ENCODE measurements around the gene ZMYND10.
A peak's percentile ranks its signal among the peaks of the same experiment; 100 is the strongest.

The ZMYND10 gene

GRCh38 chr3:50369012-50369670, 23.6 kb upstream of the ZMYND10 start:
- DNase-seq = no peak

GRCh38 chr3:50365842-50366220, 20.3 kb upstream of the ZMYND10 start:
- no peak for DNase-seq

- DNase-seq = peak; percentile 40
Observed at GRCh38 chr3:50365080-50365841, 19.7 kb upstream of the ZMYND10 start.

GRCh38 chr3:50364573-50365079, 19.1 kb upstream of the ZMYND10 start:
- no peak for DNase-seq

- no peak for DNase-seq
Observed at GRCh38 chr3:50359760-50360110, 14.2 kb upstream of the ZMYND10 start.

GRCh38 chr3:50358911-50359759, 13.6 kb upstream of the ZMYND10 start, which contains the start of gene TMEM115:
TSS of gene TMEM115 (minus strand) at chr3:50359521. CDS start at chr3:50359063, 458 bp downstream.
- DNase-seq = peak; percentile 98

GRCh38 chr3:50358355-50358910, 12.9 kb upstream of the ZMYND10 start:
- DNase-seq = no peak

GRCh38 chr3:50357481-50357880, 11.9 kb upstream of the ZMYND10 start:
- no peak for DNase-seq

- no peak for DNase-seq
Observed at GRCh38 chr3:50356553-50356952, 11.0 kb upstream of the ZMYND10 start.

GRCh38 chr3:50355829-50356552, 10.5 kb upstream of the ZMYND10 start:
- DNase-seq = no peak

GRCh38 chr3:50354850-50355249, 9.3 kb upstream of the ZMYND10 start:
- DNase-seq = no peak

GRCh38 chr3:50354186-50354764, 8.7 kb upstream of the ZMYND10 start:
- no peak for DNase-seq

- no peak for DNase-seq
Observed at GRCh38 chr3:50353245-50354004, 7.9 kb upstream of the ZMYND10 start.

GRCh38 chr3:50352781-50353180, 7.2 kb upstream of the ZMYND10 start:
- no peak for DNase-seq

- DNase-seq = no peak
Observed at GRCh38 chr3:50351323-50351697, 5.8 kb upstream of the ZMYND10 start.

- DNase-seq = peak; percentile 90
Observed at GRCh38 chr3:50350527-50351322, 5.2 kb upstream of the ZMYND10 start, which contains the start of the genes CYB561D2 and NPRL2. TSS of gene CYB561D2 (plus strand) at chr3:50350862. CDS start at chr3:50351434, 572 bp downstream. TSS of gene NPRL2 (minus strand) at chr3:50350775. CDS start at chr3:50350652, 123 bp downstream.

GRCh38 chr3:50350213-50350526, 4.6 kb upstream of the ZMYND10 start:
- DNase-seq = no peak

- DNase-seq = peak; percentile 16
Observed at GRCh38 chr3:50347187-50347813, 1.8 kb upstream of the ZMYND10 start.

- DNase-seq = no peak
Observed at GRCh38 chr3:50345008-50345407, 524 bp downstream of the ZMYND10 start.
